GM21367 (cell line): ENCODE data around the gene UTRN.
A peak's percentile ranks its signal among the peaks of the same experiment; 100 is the strongest.

Experiments
- ATAC-seq: cut with Tn5 transposase; IDR thresholded peaks from one replicate; pipeline ENCODE4 v1.9.1; 2021; ENCODE audit not compliant: unreplicated experiment

Gene UTRN

DNA sequence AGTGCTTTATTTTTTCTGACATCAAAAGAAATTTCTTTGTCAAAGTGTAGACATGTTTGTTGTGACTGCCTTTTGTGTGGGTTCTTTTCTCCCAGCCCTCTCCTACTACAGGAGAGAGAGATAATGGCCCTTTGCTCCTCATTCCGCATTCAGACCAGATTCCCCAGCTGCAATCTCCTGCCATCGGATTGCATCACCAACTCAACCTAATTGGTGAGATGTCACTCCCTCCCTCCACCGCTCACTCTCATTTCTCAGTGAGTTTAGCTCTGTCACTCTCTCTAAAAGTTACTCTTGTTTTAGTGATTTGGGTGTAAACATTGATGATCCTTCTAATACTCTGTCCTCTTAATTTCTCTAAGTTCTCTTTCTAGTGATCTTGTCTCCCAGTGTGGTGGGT, 22.7 kb downstream of the UTRN start:
- ATAC-seq: no peak

DNA sequence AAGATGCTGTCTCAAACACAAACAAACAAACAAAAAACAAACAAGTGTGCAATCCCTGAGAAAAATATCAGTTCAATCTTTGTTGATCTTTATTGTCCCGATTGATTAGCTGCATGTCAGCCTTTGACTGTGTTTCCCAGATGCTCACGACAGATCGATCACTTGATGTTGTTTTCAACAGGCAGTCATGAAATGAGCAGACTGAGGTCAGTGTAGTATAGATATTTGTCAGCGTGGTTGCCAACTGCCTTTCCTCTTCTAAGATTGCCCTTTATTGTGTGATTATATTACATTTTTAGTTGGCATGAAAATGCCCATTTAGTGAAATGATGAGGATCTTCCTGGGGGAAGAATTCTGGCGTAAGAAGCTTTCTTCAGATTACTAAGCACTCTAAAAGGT, 25.6 kb downstream of the UTRN start:
- no peak for ATAC-seq

DNA sequence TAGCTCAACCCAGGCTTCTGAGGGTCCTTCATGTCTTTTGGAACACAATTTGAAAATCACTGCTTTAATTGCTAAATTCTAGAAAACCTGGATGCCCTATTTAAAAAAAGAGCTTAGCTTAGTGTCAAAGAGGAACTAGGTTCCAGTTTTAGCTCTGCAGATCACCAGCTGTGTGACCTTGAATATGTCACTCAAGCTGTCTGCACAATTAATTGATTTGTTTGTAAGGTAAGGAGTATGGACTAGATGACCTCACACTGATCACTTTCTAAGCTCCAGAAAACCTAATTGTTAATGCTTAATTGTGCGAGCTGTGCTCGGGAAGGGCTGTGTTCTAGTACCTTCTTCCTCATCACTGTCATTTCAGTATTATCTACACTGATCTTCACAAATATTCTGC, 26.2 kb downstream of the UTRN start:
- ATAC-seq: no peak

- no peak for ATAC-seq
Observed at GRCh38 chr6:144314003-144314485, 28.9 kb downstream of the UTRN start.

GRCh38 chr6:144314562-144314961, 29.4 kb downstream of the UTRN start:
- no peak for ATAC-seq

DNA sequence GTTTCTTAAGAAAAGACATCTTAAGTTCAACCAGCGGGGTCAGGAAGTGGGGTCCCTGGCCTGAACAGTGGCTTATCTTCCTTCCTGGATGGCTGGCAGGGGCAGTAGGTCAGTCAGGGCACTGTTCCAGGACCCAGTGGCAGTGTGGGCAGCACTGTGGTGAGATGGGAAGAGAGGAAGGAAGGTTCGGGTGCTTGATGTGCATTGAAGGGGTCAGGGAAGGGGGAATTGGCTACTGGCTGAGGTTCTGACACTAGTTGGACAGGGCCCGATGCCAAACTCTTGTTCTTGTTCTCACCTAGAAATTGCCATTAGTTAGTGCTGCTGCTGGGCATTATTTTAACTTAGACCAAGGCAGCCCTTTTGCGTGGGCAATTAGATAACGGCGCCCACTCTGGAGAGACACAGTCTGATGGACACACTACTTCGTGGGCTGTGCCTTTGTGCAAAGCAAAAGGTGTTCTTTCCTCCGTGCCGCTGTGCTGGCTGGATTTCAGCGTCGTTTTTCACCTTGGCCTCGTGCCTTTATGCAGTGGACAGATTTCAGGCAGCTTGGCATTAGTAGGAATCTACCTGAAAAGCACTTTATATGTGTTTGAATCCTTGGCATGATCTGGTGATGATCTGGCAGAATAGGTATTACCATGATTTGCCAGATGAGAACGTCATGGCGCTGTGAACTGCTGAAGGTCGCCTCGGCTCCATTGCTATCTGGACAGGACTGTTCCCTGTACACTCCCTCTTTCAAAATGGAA, 30.3 kb downstream of the UTRN start:
- no peak for ATAC-seq

GRCh38 chr6:144315981-144316861, 31.1 kb downstream of the UTRN start:
- ATAC-seq: no peak

DNA sequence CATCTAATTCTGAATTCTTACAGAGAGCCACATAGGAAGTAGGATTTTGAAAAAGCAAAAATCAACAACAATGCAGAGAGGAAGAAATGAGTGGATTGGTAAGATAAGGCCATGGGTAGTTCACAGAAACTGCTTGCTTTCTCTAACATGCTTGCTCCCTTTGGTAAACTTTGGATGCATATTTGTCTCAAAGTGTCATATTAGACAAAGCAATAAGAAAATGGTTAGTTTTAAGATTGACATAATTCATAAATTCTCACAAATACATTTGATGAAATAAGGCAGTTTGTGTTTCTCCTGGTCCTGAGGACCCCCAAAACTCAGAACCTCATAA, 31.7 kb downstream of the UTRN start:
- no peak for ATAC-seq

DNA sequence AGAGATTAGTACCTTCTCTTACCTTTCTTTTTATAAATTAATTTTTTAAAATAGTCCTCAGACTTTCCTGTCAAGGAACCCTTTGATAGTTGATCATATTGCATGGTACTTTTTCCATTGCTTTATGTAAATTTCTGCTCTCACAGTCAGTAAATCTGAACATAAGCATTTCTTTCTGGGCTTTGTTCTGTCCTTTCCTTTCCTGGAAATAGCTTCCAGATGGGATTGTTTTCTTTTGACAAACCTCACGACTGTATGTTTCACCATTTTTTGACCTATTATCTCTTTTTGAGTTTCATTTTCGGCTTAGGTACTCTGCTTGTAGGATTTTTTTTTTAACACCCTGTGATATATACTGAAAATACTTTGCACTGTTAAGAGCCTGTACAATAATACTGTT, 32.6 kb downstream of the UTRN start:
- ATAC-seq: no peak

DNA sequence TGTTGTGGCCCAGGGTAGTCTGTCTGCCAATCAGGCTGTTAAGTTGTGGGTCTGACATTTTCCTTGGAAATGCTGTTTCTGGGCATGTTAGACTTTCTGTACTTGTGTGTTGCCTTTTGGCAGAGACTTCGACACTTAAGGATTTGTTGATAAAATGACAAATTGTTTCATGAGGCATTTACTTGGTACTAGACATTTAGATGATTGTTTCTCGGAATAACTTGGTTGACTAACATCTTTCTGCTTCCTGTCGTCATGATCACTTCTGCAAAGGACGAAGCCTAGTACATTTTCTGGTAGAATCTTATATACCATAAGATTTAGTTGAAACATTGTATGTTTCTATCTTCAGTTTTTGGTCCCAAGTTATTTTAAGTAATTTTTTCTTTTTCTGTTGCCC, 34.1 kb downstream of the UTRN start:
- no peak for ATAC-seq

GRCh38 chr6:144320741-144321140, 35.6 kb downstream of the UTRN start:
- ATAC-seq: no peak

DNA sequence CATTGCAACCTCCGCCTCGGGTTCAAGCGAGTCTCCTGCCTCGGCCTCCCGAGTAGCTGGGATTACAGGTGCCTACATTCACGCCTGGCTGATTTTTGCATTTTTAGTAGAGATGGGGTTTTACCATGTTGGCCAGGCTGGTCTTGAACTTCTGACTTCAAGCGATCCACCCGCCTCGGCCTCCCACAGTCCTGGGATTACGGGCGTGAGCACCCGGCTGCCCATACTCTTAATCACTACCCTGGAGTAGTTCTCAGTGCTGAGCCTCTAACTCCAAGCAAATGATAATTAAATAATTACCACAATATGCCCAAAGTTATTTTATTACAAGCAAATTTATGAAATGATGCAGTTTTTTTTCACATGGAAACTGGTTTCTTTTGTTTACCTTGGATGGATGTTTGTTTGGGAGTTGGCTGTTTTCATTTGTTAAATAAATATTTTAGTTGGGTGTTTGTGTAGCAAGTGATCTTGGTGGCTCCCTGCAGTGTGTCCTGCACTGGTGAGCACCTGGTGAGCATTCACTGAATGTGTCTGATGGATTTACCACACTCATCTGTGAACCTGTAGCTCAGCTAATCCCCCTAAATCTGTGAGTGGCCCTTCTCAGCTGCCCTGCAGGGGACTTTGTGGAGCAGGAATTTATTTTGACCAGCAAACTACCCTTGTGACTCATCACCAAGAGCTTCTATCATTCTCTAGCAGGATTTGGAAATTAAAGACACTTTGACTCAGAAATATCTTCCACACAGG, 36.9 kb downstream of the UTRN start:
- ATAC-seq: no peak

- ATAC-seq: no peak
Observed at GRCh38 chr6:144325232-144325631, 40.1 kb downstream of the UTRN start.

DNA sequence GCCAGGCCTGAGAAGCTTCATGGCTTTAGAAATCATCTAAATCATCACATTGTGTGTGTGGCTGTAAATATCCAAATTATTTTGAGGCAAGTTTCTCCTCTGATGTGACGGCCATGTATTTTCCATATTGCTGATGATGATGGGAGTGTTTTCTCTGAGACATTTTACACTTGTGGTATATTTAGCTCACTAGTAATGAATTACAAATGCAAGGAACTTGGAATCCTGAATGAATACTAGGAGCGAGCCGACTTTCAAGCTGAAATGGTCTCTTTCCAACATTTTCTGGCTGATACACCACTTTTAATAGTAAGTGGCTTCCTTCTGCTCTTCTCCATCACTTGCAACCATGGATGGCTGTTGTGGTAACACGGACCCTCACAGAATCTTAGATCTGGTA, 41.3 kb downstream of the UTRN start:
- no peak for ATAC-seq

DNA sequence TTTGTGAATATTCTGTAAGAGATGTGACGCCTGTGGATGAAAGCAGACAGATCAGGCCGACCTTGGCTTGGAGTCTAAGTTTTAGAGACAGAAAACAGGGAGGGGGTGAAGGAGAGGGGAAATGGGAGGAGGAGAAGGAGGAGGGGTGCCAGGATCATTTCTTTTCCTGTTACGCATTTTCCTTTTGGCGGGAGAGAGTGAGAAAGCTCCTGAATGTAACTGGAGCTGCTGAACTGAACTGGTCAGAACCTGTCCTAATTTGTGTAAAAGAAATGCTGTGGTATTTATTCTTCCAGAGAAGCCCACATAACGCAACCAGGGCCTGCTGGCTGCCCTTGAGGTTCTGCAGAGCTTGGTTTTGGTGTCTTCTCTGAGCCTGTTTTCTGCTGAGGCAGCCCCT, 41.9 kb downstream of the UTRN start:
- ATAC-seq: no peak

GRCh38 chr6:144330017-144330987, 45.2 kb downstream of the UTRN start:
- ATAC-seq: no peak

DNA sequence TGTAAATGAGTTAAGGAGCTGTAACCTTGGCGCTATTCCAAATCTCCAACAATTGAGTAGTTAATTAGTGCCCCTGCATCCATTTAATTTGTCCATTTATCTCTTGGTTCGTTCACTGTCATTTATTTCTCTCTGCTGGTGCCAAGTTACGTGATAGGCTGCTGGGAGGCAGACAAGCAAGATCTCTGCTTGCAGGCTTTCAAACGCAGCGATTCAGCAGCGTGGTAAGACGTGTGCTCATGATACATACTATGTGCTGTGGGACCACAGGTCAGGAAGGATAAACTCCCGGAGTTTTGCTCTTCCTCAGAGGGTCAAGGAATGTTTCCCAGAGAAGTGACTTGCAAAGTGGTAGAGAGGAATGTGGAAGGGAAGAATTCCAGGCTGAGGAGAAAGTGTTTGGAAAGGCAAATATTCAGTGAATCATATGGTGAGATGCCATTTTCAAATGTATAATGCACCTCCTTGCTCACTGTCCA, 46.4 kb downstream of the UTRN start:
- ATAC-seq: no peak

- ATAC-seq: no peak
Observed at GRCh38 chr6:144332177-144332576, 47.0 kb downstream of the UTRN start.

- peak; percentile 48 for ATAC-seq
Observed at GRCh38 chr6:144334150-144334708, 49.1 kb downstream of the UTRN start.
